Aorta (tissue), 5 donors: ENCODE data around the gene FOXC2. TPM values are rescaled to one million over a fixed set of nuclear protein-coding genes. Genes with fewer than 3 reads are reported as not detected.

Experiments used
- ATAC-seq: fragments of 200-7000 bp; cut with Tn5 transposase; one replicate; pipeline ENCODE4 v1.9.1; 2022; ENCODE audit warnings: moderate library complexity; ENCODE audit not compliant: low FRiP score
- DNase-seq, 2 donors: peaks; one replicate each; pipeline ENCODE4 v3.0.0-alpha.2; 2020
- H3K27ac ChIP-seq, 2 donors: one replicate each; pipeline ENCODE4 v1.5.1; 2013; ENCODE audit warnings: low read length in 2 of 2, mild to moderate bottlenecking in 2 of 2, moderate library complexity in 2 of 2, control low read depth in 1 of 2, inconsistent platforms in 1 of 2, low read depth in 1 of 2
- H3K27me3 ChIP-seq, 2 donors: one replicate each; pipeline ENCODE4 v1.6.1; 2013; ENCODE audit warnings: control low read depth in 1 of 2, low read length in 1 of 2, mild to moderate bottlenecking in 1 of 2, moderate library complexity in 1 of 2; ENCODE audit not compliant: insufficient read depth in 2 of 2, control insufficient read depth in 1 of 2
- H3K36me3 ChIP-seq, 2 donors: one replicate each; pipeline ENCODE4 v1.6.1; 2013; ENCODE audit warnings: control low read depth in 1 of 2, low read length in 1 of 2, mild to moderate bottlenecking in 1 of 2; ENCODE audit not compliant: insufficient read depth in 2 of 2, control insufficient read depth in 1 of 2
- H3K4me1 ChIP-seq, 2 donors: one replicate each; pipeline ENCODE4 v1.6.1; 2013; ENCODE audit warnings: low read length in 2 of 2, control low read depth in 1 of 2, mild to moderate bottlenecking in 1 of 2, moderate library complexity in 1 of 2; ENCODE audit not compliant: insufficient read depth in 2 of 2, control insufficient read depth in 1 of 2
- H3K4me3 ChIP-seq, 2 donors: one replicate each; pipeline ENCODE4 v1.5.1; 2013; ENCODE audit warnings: low read length in 2 of 2, control low read depth in 1 of 2, mild to moderate bottlenecking in 1 of 2
- H3K9me3 ChIP-seq: one replicate; pipeline ENCODE4 v1.6.1; 2013; ENCODE audit warnings: mild to moderate bottlenecking, low read length; ENCODE audit not compliant: control insufficient read depth
- WGBS, 2 donors: extraction: QIAGEN DNeasy Blood & Tissue Kit; methylation state at CpG; one replicate each; pipeline ENCODE4 v1.1.7; 2013; 5-methylcytosine and 5-hydroxymethylcytosine counted together
- intact Hi-C, 2 donors: fragments of 100-400 bp; cut with DNase I; formaldehyde crosslinking; loops; one replicate each; pipeline versions ENCODE4 v1.14.2 to v1.15.0; 2022
- polyA plus RNA-seq, 2 donors: library from polyadenylated mRNA; stranded (reverse); fragments of 200-250 nt; gene quantifications; one replicate each; pipeline ENCODE4 v1.2.3, GENCODE V29; 2013
- total RNA-seq, 2 donors: library from RNA; stranded (reverse); fragmentation: NEBNext Ultra II Directional; extraction: Animal tissue kit (Norgen Biotek cat#: 25700); gene quantifications; one replicate each; pipeline ENCODE4 v1.2.1, GENCODE V29; 2021
- donor health status: healthy with polysubstance abuse.
- donor health status: Bipolar disorder and iron deficiency.
- donor health status: DM: no; HTN: no; CAD: no.
- donor health status: DM: no; HTN: no; CAD: no.
- donor health status: DM: yes; HTN: yes; CAD: no.

The FOXC2 gene
- total and polyA plus RNA-seq, 4 donors, result 8.6 to 45.4 (median 25.9) TPM

GRCh38 chr16:86566966-86567700, 504 bp downstream of the FOXC2 start:
- ATAC-seq (peak; percentile 58), DNase-seq (peak; percentile 61 to 86)
- no peaks in the 10 kb centered on the region for H3K36me3 ChIP-seq
- H3K27me3 ChIP-seq, result no peaks in the 10 kb centered on the region
- intact Hi-C loops, result loop anchor here (5.0 to 10.0 kb wide), 3 partner anchors 265 to 818 kb away; partner anchors contain the start of gene FBXO31 (in 1 of the 2)
- peak overlapping the region; percentile 79 to 88 for H3K27ac ChIP-seq
- no peaks in the 10 kb centered on the region for H3K9me3 ChIP-seq
- no peaks in the 10 kb centered on the region for H3K4me1 ChIP-seq
- WGBS, 2 donors, result 1% methylated on average over 65 to 88 of the region's 88 CpGs
- peak overlapping the region; percentile 85 to 98 for H3K4me3 ChIP-seq

- intact Hi-C loops, result loop anchor here (5.0 to 10.0 kb wide), 3 partner anchors 264 to 817 kb away; partner anchors contain the start of gene FBXO31 (in 1 of the 2)
- peak overlapping the region; percentile 85 to 98 for H3K4me3 ChIP-seq
- peak overlapping the region; percentile 79 to 88 for H3K27ac ChIP-seq
- no peak for ATAC-seq
- no peaks in the 10 kb centered on the region for H3K27me3 ChIP-seq
- DNase-seq, result peak in 1 of 2 donors; percentile 57
- no peaks in the 10 kb centered on the region for H3K4me1 ChIP-seq
- 0 to 1% methylated on average over 73 to 116 of the region's 116 CpGs for WGBS, 2 donors
- H3K36me3 ChIP-seq, result no peaks in the 10 kb centered on the region
- no peaks in the 10 kb centered on the region for H3K9me3 ChIP-seq
These were observed 1.3 kb downstream of the FOXC2 start for GRCh38 chr16:86567701-86568581.

- no peaks in the 10 kb centered on the region for H3K9me3 ChIP-seq
- no peaks in the 10 kb centered on the region for H3K4me1 ChIP-seq
- DNase-seq, result no peak
- WGBS, 2 donors, result 1% methylated on average over 33 of the region's 33 CpGs
- intact Hi-C loops, result loop anchor here (5.0 to 10.0 kb wide), 3 partner anchors 263 to 816 kb away; partner anchors contain the start of gene FBXO31 (in 1 of the 2)
- H3K27ac ChIP-seq, result peak overlapping the region; percentile 79 to 88
- no peaks in the 10 kb centered on the region for H3K27me3 ChIP-seq
- H3K4me3 ChIP-seq, result peak overlapping the region; percentile 85 to 98
- no peaks in the 10 kb centered on the region for H3K36me3 ChIP-seq
- ATAC-seq, result no peak
These were observed 2.3 kb downstream of the FOXC2 start for GRCh38 chr16:86568677-86569623.

- H3K4me1 ChIP-seq, result no peaks in the 10 kb centered on the region
- no peaks in the 10 kb centered on the region for H3K9me3 ChIP-seq
- 1 to 3% methylated on average over 13 of the region's 13 CpGs for WGBS, 2 donors
- DNase-seq, result no peak
- H3K27me3 ChIP-seq, result no peaks in the 10 kb centered on the region
- intact Hi-C loops, result loop anchor here (5.0 to 10.0 kb wide), 6 partner anchors 172 to 815 kb away; partner anchors contain the start of gene FBXO31 (in 1 of the 2)
- H3K4me3 ChIP-seq, result peak overlapping the region; percentile 85 to 98
- no peak for ATAC-seq
- H3K27ac ChIP-seq, result peak overlapping the region; percentile 47 to 59
- no peaks in the 10 kb centered on the region for H3K36me3 ChIP-seq
These were observed 3.2 kb downstream of the FOXC2 start for GRCh38 chr16:86569701-86570447.

GRCh38 chr16:86570558-86571529, 4.2 kb downstream of the FOXC2 start:
- H3K27me3 ChIP-seq, result no peaks in the 10 kb centered on the region
- peak overlapping the region; percentile 85 to 98 for H3K4me3 ChIP-seq
- peak overlapping the region; percentile 90 to 92 for H3K27ac ChIP-seq
- no peak for ATAC-seq
- 2 to 4% methylated on average over 28 of the region's 28 CpGs for WGBS, 2 donors
- H3K4me1 ChIP-seq, result no peaks in the 10 kb centered on the region
- intact Hi-C loops, result loop anchor here in 1 of 2 donors (5.0 to 10.0 kb wide), 3 partner anchors 171 to 364 kb away; no protein-coding TSS in a partner anchor
- no peak for DNase-seq
- no peaks in the 10 kb centered on the region for H3K36me3 ChIP-seq
- no peaks in the 10 kb centered on the region for H3K9me3 ChIP-seq

GRCh38 chr16:86571530-86571915, 4.9 kb downstream of the FOXC2 start:
- H3K9me3 ChIP-seq, result no peaks in the 10 kb centered on the region
- ATAC-seq (no peak), DNase-seq (no peak)
- WGBS, 2 donors, result 3 to 5% methylated on average over 10 of the region's 10 CpGs
- H3K27ac ChIP-seq, result peak overlapping the region; percentile 90 to 92
- intact Hi-C loops, result loop anchor here in 1 of 2 donors (5.0 to 10.0 kb wide), 3 partner anchors 171 to 363 kb away; no protein-coding TSS in a partner anchor
- H3K27me3 ChIP-seq, result no peaks in the 10 kb centered on the region
- H3K4me3 ChIP-seq, result peak overlapping the region; percentile 85 to 98
- no peaks in the 10 kb centered on the region for H3K4me1 ChIP-seq
- no peaks in the 10 kb centered on the region for H3K36me3 ChIP-seq
